ENCODE results near the gene FGF21.

Gene FGF21

GRCh38 chr19:48728911-48729664 is 26.2 kb upstream of the FGF21 start:
- no peak for DNase-seq (ENCODE audit: low read depth)

GRCh38 chr19:48731452-48731851 is 23.9 kb upstream of the FGF21 start:
- DNase-seq (ENCODE audit: low read depth), result no peak

GRCh38 chr19:48734625-48735024 is 20.7 kb upstream of the FGF21 start:
- DNase-seq (ENCODE audit: low read depth), result no peak

- DNase-seq (ENCODE audit: low read depth), result peak; percentile 73
Measured at GRCh38 chr19:48735031-48735615, 20.2 kb upstream of the FGF21 start.

- DNase-seq (ENCODE audit: low read depth), result no peak
Measured at GRCh38 chr19:48737360-48737998, 17.8 kb upstream of the FGF21 start.

- DNase-seq (ENCODE audit: low read depth), result peak; percentile 87
Measured at GRCh38 chr19:48738557-48739403, 16.5 kb upstream of the FGF21 start.

GRCh38 chr19:48739404-48740163 is 15.7 kb upstream of the FGF21 start:
- no peak for DNase-seq (ENCODE audit: low read depth)

GRCh38 chr19:48740164-48740972 is 15.0 kb upstream of the FGF21 start, which contains the start of gene RASIP1:
Gene RASIP1 (minus strand): TSS chr19:48740610. CDS start chr19:48740282, 328 bp downstream.
- DNase-seq (ENCODE audit: low read depth), result no peak

GRCh38 chr19:48741129-48741999 is 14.0 kb upstream of the FGF21 start:
- DNase-seq (ENCODE audit: low read depth), result no peak

- no peak for DNase-seq (ENCODE audit: low read depth)
Measured at GRCh38 chr19:48742096-48742495, 13.2 kb upstream of the FGF21 start.

- DNase-seq (ENCODE audit: low read depth), result peak; percentile 84
Measured at GRCh38 chr19:48745208-48745995, 9.9 kb upstream of the FGF21 start.

- no peak for DNase-seq (ENCODE audit: low read depth)
Measured at GRCh38 chr19:48746110-48746509, 9.2 kb upstream of the FGF21 start.

GRCh38 chr19:48746738-48747575 is 8.4 kb upstream of the FGF21 start, which contains the start of gene IZUMO1:
Gene IZUMO1 (minus strand): TSS chr19:48746909. CDS start chr19:48745859, 1,050 bp downstream.
- DNase-seq (ENCODE audit: low read depth), result peak; percentile 95

- DNase-seq (ENCODE audit: low read depth), result no peak
Measured at GRCh38 chr19:48749571-48750198, 5.6 kb upstream of the FGF21 start.

- DNase-seq (ENCODE audit: low read depth), result no peak
Measured at GRCh38 chr19:48750351-48750750, 5.0 kb upstream of the FGF21 start.

GRCh38 chr19:48750771-48751504 is 4.4 kb upstream of the FGF21 start:
- no peak for DNase-seq (ENCODE audit: low read depth)

Measured in ELR (cell line).